CD4-positive, alpha-beta T cell treated with Interleukin-1 beta for 1 hour (primary cell): Measurements from ENCODE around the gene ZNF827.
A peak's percentile ranks its signal among the peaks of the same experiment; 100 is the strongest.

Experiments
- DNase-seq, 2 donors: peaks; one replicate each; pipeline ENCODE4 v3.0.0-alpha.2; 2020 to 2022

Gene ZNF827

DNA sequence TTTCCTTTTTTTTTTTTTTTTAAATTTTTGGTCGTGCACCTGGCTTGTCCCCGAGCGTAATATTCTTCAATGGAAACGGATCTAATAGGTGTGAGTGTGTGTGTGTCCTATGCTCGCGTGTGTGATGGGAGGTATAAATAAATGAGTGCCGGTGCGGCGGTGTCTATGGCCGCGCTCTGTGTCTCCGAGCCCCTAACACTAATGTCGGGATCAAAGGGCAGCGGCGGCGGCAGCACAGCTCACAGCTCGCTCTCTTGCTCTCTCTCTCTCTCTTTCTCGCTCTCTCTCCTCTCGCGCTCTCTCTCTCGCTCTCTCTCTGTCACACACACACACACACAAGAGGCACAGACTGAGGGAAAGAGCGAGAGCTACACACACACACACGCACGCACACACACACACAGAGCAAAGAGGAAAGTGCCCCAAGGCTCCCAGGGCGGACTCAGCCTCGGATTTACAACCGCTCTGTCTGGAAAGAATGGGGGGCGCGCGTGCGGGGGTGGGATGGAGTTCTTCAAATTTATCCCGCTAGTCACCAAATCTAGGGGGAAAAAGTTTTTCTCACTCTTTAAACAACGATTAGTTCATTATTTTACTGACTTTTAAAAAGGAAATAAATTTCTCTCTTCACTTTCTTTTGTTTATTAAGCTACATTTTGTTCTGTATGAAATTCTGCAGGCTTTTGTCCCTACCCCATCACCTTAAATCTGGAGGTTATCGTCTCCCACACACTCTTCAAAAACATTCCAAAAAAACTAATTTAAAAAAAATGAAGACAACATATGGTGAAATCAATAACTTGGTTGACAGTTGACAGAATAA is at the start of gene ZNF827:
ZNF827 (minus strand) TSS at position 206 of the 823 bp plus-strand sequence. CDS start 416 bp downstream, outside the sequence.
- peak; percentile 82 to 83 for DNase-seq

GRCh38 chr4:145984563-145984962 is 45.9 kb upstream of the ZNF827 start:
- DNase-seq = no peak

DNA sequence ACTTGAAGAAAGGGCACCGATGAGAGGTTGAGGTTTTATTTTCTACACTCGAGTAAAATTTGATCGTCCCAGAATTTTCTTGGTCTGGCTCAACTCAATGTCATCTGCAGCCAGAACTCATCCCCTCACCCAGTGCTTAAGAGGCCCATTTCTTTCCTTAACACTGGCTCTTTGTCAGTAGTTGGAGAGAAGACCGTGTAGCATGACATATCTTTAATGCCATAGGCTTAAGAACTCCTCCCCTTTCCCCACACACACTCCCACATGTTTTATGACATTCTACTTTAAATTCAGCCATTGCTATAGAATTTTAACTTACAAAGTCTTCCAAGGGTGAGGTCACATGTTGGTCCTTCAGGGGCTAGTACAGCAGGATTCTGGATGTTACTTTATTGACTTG is 44.2 kb upstream of the ZNF827 start:
- DNase-seq = no peak

DNA sequence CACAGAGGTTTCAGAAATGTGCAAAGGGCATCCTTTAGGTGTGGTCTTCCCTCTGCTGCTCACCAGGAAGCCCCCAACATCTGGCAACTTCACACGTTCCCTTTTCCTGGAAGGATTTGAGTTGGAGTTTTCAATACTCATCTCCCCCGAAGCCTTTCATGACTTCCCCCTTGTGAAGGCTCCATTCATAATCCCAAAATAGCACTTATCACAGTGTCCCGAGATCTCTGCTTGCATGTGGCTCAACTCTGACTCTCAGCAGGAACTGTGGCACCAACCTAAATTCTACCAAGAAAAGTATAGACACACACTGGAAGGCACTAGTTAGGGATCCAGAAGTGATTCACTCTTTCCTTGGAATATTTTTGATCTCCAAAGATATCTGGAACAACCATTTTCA is 40.5 kb upstream of the ZNF827 start:
- DNase-seq = no peak

DNA sequence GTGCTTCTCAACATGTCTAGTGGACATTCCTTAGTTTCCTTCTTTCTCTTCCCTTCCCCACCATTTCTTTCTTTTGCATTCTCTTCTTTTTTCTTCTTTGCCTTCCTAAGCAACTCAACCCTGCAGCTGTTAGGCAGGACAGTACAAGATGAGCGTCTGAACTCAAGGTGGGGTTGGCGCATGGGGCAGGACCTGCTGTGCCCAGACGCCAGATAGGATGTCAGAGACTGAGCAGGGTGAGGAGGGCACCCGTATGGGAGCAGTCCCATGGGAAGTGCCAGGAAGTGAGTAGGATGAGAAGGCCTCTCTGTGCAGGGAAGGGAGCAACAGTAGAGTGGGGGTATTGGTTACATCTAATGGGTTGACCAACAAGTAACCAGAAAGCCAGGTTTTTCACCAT is 38.1 kb upstream of the ZNF827 start:
- DNase-seq = no peak

GRCh38 chr4:145960012-145960411 is 21.4 kb upstream of the ZNF827 start:
- DNase-seq = no peak

GRCh38 chr4:145957302-145957701 is 18.7 kb upstream of the ZNF827 start:
- no peak for DNase-seq

DNA sequence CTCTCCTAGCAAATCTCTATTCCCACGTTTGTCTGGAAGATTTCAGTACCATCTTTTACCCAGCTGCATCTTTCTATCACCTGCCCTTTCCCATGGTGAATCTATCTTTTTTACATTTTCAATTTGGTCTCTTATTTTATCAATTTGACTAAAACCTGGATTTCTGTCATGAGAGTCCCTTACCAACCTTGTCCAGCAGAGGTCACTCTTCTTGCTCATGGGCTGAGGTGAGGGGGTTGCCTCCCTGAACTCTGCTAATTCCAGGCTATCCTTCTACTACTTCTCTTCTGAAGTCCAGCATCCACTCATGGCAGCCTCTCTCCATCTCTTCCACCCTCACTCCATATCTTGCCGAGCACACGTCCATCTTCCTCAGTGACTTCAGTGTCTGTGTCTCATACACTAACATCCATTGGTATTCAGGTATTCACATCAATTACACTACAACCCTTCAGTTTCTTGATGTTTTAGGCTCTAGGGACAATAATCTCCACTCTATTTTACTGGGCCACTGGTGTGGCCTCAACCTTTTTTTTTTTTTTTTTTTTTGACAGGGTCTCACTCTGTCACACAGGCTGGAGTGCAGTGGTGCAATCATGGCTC is 17.8 kb upstream of the ZNF827 start:
- DNase-seq = peak; percentile 6 to 48

GRCh38 chr4:145954924-145955339 is 16.3 kb upstream of the ZNF827 start:
- no peak for DNase-seq

DNA sequence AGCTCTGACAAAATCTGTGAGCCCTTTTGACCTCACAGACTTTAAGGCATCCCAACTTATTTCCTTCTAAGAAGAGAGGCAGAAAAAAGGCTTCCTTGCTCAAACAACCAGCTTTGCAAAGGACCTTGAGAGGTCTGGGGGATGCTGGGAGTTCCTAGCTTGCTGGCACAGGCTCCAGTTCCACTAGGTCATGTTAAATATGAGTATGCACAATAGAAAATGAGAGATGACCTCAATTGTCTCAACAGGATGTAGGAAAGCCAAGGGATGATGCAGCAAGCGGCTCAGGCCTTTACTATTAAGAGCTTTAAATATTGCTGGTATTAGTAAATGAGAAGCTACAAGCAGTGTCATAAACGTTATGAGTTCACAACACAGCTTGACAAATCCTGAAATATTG is 13.3 kb upstream of the ZNF827 start:
- DNase-seq = no peak

- DNase-seq = no peak
These were observed 7.0 kb upstream of the ZNF827 start for GRCh38 chr4:145945431-145946155.

DNA sequence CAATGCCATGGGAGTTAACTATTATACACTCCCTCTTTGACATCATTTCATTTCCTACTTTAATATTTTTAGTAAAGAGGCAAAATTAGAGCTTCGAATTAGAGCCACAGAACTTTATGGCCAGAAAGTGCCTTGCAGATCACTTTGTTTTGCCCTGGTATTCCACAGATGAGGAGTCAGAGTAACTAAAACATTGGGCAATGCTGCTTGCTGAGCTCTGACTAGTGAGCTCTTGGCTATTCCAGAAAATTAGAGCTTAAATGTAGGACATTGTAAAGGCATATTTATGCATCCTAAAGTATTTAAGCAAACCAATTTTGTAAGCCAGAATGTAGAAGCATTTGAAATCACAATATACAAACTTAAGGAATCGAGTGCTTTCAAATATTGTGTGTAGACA is 6.3 kb upstream of the ZNF827 start:
- DNase-seq = no peak

GRCh38 chr4:145939856-145940255 is 1.2 kb upstream of the ZNF827 start:
- no peak for DNase-seq

DNA sequence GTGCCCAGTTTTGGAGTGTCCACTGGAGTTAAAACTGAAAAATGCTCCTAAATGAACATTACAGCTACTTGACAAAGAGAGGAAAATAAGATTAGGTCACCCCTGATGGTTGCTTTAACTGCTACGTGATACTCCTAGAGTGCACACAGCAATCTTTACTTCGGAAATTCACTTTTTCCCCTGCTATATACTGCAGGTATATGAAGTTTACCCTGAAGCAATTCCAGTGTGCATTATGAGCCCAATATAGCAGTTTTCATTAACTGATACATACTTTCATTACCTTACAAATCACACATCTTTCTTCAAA is 773 bp upstream of the ZNF827 start:
- no peak for DNase-seq

DNA sequence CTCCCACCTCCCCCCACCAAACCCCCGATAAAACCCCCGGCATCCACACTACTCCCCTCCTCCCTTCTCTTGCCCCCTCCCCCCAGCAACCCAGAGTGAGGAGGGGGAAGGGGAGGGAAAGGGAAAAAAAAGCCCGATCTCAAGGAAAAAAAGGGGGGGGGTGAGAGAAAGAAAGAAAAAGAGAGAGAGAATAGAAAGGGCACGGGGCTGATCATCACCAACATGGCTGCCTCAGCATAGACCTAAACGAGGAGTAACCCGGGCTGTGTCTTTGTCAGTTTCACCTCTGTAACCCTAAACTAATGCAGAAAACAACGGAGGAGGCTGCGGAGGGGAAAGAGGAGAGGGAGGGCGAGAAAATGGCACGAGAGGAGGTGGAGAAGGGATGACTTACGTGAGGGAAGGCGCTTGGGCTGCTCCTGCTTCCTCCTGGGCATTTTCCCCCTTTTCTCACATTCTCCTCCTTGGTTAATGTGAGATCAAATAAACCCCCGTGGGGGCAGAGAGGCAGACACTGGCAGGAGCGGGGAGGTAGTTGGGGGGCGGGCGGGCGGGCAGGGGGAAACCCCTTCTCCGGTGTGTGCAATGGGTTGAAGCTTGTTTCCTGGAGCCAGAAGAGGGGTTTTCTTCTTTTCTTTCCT is 532 bp downstream of the ZNF827 start:
- DNase-seq = peak; percentile 39 to 57

- DNase-seq = peak; percentile 34 to 37
These were observed 1.4 kb downstream of the ZNF827 start for GRCh38 chr4:145936997-145937901.

GRCh38 chr4:145936142-145936996 is 2.3 kb downstream of the ZNF827 start:
- DNase-seq = peak; percentile 72 to 73

DNA sequence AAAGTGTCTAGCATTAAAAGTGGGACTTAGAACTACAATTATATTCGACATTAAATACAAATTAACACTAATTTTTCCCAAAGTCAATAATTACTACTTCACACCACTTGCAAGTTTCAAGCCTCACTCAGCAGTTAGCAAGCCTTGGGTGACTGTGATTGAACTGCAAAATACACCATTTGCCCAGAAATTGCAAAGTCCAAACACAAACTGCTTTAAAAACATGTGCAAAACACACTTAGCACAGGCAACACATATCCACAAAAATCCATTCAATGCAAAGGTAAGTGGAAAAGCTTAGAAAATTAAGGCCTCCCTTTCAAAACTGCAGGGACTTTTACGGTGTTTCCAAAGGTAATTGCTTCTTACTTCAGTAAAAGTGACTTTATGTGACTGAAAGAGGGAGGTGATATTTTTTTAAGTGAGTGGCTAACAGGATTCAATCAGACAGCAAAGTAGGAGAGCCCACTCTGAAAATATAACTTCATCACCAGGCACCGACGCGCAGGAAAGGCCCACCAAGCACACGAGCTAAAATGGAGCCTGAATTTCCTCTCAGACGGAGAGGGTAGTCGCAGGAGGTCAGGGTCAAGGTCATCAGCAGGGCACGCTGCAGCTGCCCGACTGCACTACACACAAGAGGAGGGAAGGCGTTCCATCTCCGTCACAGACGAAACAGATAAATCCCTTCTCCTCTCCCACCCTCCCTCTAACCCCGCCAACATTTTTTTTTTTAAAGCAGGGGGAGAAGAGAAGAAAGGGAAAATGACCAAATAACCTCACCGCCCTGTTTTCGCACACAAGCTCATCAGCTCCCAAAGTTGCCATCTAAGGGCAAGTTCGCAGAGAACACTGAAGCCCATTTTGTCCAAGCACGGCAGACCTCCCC is 3.1 kb downstream of the ZNF827 start:
- peak; percentile 6 to 17 for DNase-seq

DNA sequence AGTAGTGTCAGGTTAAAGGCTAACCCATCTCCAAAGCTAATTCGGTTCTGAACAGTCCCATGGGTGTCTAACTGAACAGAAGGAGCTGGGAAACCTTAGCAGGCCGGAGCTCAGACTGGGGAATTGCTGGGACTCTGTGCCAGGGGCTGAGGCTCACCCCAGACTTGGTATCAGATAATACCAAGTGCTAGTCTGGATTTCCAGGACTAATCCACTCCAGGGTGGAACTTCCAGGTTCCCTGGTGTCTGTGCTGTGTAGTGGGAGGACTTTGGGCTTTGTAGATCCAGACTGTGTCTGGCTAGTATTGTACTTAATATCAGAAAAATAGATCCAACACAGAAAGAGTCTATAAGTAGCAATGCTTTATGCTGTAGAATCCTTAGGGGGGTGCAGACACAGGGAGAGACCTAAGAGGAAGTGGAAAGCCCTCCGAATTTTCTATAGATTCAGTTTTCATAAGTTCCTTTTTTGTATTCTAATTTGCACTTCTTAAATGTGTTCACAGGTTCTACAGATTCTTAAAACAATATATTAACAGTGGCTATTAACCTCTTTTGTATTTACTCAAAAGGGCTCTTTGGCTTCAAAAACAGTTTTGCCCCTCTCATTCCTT is 4.1 kb downstream of the ZNF827 start:
- no peak for DNase-seq

DNA sequence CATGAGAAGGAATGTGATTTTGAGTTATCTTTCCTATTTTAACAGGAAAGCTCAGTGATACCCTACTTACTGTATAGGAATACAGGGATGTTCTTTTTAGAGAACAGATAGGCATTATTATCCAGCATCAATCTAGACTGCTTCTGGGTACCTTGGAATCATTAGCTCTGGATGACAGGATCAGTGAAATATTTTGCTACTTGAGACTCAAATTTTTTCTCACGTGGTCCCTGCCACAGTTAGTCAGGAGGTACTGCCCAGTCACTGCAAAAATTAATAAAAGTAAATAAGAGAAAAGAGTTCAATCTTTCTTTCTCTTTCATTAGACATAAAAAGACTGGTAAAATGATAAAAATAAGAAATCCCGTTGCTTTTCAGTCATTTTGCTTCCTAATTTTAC is 5.5 kb downstream of the ZNF827 start:
- no peak for DNase-seq
